PFSK-1 (cell line): ENCODE measurements around the gene ATP6V0D1.

Source experiments
- FOXP2 ChIP-seq: optimal IDR thresholded peaks from 2 replicates; pipeline ENCODE3; 2011; ENCODE audit warnings: borderline replicate concordance, control low read depth, inconsistent platforms; ENCODE audit not compliant: insufficient read depth; ENCODE audit errors: extremely low read length, extremely low read depth
- POLR2AphosphoS5 ChIP-seq: IDR thresholded peaks from 2 replicates; pipeline ENCODE4 v1.6.1; 2012; ENCODE audit warnings: low read depth, mild to moderate bottlenecking, control low read depth, low read length, moderate library complexity
- REST ChIP-seq, 2 experiments: IDR thresholded peaks; 2 replicates each; pipeline versions ENCODE4 v1.6.1 to v1.8.0; 2011 to 2012; ENCODE audit warnings: low read depth in 2 of 2, low read length in 2 of 2, control low read depth in 1 of 2, inconsistent platforms in 1 of 2, mild to moderate bottlenecking in 1 of 2, moderate library complexity in 1 of 2; ENCODE audit not compliant: insufficient read depth in 1 of 2
- SIN3A ChIP-seq: IDR thresholded peaks from 2 replicates; pipeline ENCODE4 v1.6.1; 2012; ENCODE audit warnings: mild to moderate bottlenecking, low read length, moderate library complexity, borderline replicate concordance; ENCODE audit not compliant: insufficient read depth
- TAF1 ChIP-seq: IDR thresholded peaks from 2 replicates; pipeline ENCODE4 v1.6.1; 2012; ENCODE audit warnings: low read length, control low read depth, borderline replicate concordance; ENCODE audit not compliant: insufficient read depth

GRCh38 chr16:67506468-67506867 is 25.5 kb upstream of the ATP6V0D1 start:
- no peak for TF ChIP-seq TAF1
- no peak for TF ChIP-seq POLR2AphosphoS5
- no peak for TF ChIP-seq SIN3A
- TF ChIP-seq REST (IDR thresholded peaks at IDR 0.05; ENCODE audit: insufficient read depth in 1 of 2, low read depth in 2 of 2, low read length in 2 of 2): no peak
- TF ChIP-seq FOXP2: no peak
